K562 (cell line): Measurements from ENCODE around the gene PRMT5. TPM values are rescaled to one million over a fixed set of nuclear protein-coding genes. Genes with fewer than 3 reads are reported as not detected.
A peak's percentile ranks its signal among the peaks of the same experiment; 100 is the strongest.

Experiments
- ADNP ChIP-seq: fragments of 200-800 bp; sonication (Bioruptor generic); IDR thresholded peaks from 2 replicates; pipeline ENCODE4 v1.6.1; 2016; ENCODE audit warnings: missing genetic modification characterization, missing compliant biosample characterization
- BRF1 ChIP-seq: IDR thresholded peaks from 3 replicates; pipeline ENCODE4 v1.6.1; 2011; ENCODE audit warnings: borderline replicate concordance, mild to moderate bottlenecking; ENCODE audit not compliant: insufficient read length; ENCODE audit errors: extremely low read depth
- CBX5 ChIP-seq: IDR thresholded peaks from 2 replicates; pipeline ENCODE4 v1.6.1; 2014; ENCODE audit warnings: low read depth, borderline replicate concordance
- CREBBP ChIP-seq: IDR thresholded peaks from one replicate; pipeline ENCODE4 v1.6.1; 2012; ENCODE audit warnings: low read depth, mild to moderate bottlenecking, control low read depth, inconsistent platforms, low read length
- CSDE1 ChIP-seq, 2 experiments: fragments of 450-650 bp; IDR thresholded peaks; 2 replicates each; pipeline ENCODE4 v1.6.1; 2016; ENCODE audit warnings: mild to moderate bottlenecking in 1 of 2
- HMG20A ChIP-seq: fragments of 450-650 bp; formaldehyde crosslinking; conservative IDR thresholded peaks from 2 replicates; pipeline ENCODE4 v1.4.0; 2020; ENCODE audit warnings: mild to moderate bottlenecking, mixed read lengths
- KDM1A ChIP-seq, 2 experiments: fragments of 450-650 bp; IDR thresholded peaks; 2 replicates each; pipeline ENCODE4 v1.6.1; 2016; ENCODE audit warnings: mild to moderate bottlenecking in 2 of 2
- KLF13 ChIP-seq: fragments of 450-650 bp; IDR thresholded peaks from 2 replicates; pipeline ENCODE4 v1.6.1; 2016; ENCODE audit warnings: missing genetic modification characterization, low read depth, mild to moderate bottlenecking, missing compliant biosample characterization, moderate library complexity, borderline replicate concordance
- NR2F6 ChIP-seq: fragments of 450-650 bp; formaldehyde crosslinking; IDR thresholded peaks from 2 replicates; pipeline ENCODE4 v1.4.0; 2020; ENCODE audit warnings: mild to moderate bottlenecking
- RNF2 ChIP-seq: sonication (generic); IDR thresholded peaks from 2 replicates; pipeline ENCODE4 v1.6.1; 2016
- RUNX1 ChIP-seq: sonication (generic); IDR thresholded peaks from 2 replicates; pipeline ENCODE4 v1.6.1; 2016; ENCODE audit warnings: antibody characterized with exemption, low read depth
- SIN3A ChIP-seq, 2 experiments: fragments of 150-350 bp in 1 of 2; IDR thresholded peaks; 2 replicates each; pipeline ENCODE4 v1.6.1; 2011 to 2016; ENCODE audit warnings: borderline replicate concordance in 2 of 2, low read depth in 2 of 2, low read length in 2 of 2, mild to moderate bottlenecking in 2 of 2, moderate library complexity in 2 of 2; ENCODE audit not compliant: control insufficient read depth in 1 of 2
- SNRNP70 ChIP-seq: fragments of 200-400 bp; formaldehyde crosslinking; optimal IDR thresholded peaks from 2 replicates; pipeline ENCODE3; 2017; ENCODE audit warnings: low read depth, low read length
- ZFPM2 ChIP-seq: fragments of 250-450 bp; sonication (Bioruptor Pico); IDR thresholded peaks from 2 replicates; pipeline ENCODE4 v1.5.1; 2022; ENCODE audit warnings: mild to moderate bottlenecking
- ZMIZ1 ChIP-seq, 2 experiments: fragments of 150-350 bp in 1 of 2; IDR thresholded peaks; 2 replicates each; pipeline ENCODE4 v1.6.1; 2012 to 2016; ENCODE audit warnings: low read depth in 2 of 2, low read length in 2 of 2, mild to moderate bottlenecking in 1 of 2, moderate library complexity in 1 of 2
- ZNF165 ChIP-seq: fragments of 250-450 bp; sonication (Bioruptor Pico); IDR thresholded peaks from 2 replicates; pipeline ENCODE4 v1.4.0; 2020; ENCODE audit warnings: borderline replicate concordance
- ZNF436 ChIP-seq: fragments of 250-450, 450-650 bp; sonication (Bioruptor Pico); formaldehyde crosslinking; IDR thresholded peaks from 2 replicates; pipeline ENCODE4 v1.7.0; 2020; ENCODE audit warnings: mild to moderate bottlenecking
- ZNF830 ChIP-seq: fragments of 250-450 bp; sonication (Bioruptor Pico); IDR thresholded peaks from 2 replicates; pipeline ENCODE4 v1.5.0; 2021; ENCODE audit warnings: mild to moderate bottlenecking
- polyA plus RNA-seq, 8 experiments: library from polyadenylated mRNA; depleted of rRNA in 4 of 8; stranded (reverse) in 5 of 8; unstranded in 3 of 8; fragments of >200 nt; fragmentation: Nextera tagmentation in 2 of 8; fragmentation: Illumina TruSeq in 1 of 8; extraction: Ambion mirVana in 2 of 8; extraction: Trizol in 1 of 8; gene quantifications; 2 replicates each; pipeline versions ENCODE4 v1.2.1 to v1.2.3, GENCODE V29; 2011 to 2014; ENCODE audit warnings: inconsistent platforms in 1 of 8, missing spikeins in 1 of 8
- total RNA-seq, 7 experiments: library from RNA; depleted of rRNA in 6 of 7; stranded (reverse); fragments of >200 nt in 6 of 7; fragmentation: Illumina TruSeq in 2 of 7; extraction: Trizol in 2 of 7; gene quantifications; 2 replicates each; pipeline versions ENCODE4 v1.2.1 to v1.2.3, GENCODE V29; 2011 to 2021; ENCODE audit warnings: low replicate concordance in 1 of 7
- TF ChIP-seq, protein P1 (sequence below): fragments of 200-800 bp; sonication (Bioruptor generic); IDR thresholded peaks from 2 replicates; pipeline ENCODE4 v1.6.1; 2016; ENCODE audit warnings: missing genetic modification characterization, missing compliant biosample characterization

The PRMT5 gene
- total and polyA plus RNA-seq, 9 of the 15 experiments (the other 6 are each of a cell fraction or from before 2014, with no cell fraction given) = 114 to 552 (median 222) TPM

DNA sequence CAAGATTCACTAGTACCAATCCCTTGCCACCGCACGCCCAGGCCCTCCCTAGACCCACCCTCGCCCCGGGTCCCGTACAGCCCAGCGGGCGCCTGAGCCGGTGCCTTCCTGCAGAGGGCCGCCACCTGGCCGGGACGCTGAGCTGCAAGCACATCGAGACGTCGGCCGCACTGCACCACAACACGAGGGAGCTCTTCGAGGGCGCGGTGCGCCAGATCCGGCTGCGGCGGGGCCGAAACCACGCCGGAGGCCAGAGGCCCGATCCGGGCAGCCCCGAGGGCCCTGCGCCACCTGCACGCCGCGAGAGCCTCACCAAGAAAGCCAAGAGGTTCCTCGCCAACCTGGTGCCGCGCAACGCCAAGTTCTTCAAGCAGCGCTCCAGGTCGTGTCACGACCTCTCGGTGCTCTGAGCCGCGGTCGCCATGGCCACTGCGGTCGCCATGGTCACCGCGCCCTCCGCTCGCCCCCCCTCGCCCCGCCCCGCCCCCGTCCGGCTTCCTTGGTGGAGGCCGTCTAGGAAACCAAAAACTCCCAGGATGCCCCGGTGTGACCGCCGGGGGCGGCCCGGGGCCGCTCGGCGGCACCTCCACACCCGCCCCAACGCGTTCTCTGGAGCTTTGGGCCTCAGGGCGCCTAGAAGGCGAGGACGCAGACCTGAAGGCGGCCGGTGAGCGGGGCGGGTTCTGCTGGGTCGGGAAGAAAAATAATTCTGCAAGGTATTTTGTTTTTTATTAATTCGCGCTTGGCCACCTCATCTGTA lies 42.5 kb downstream of the PRMT5 start (continued):
- TF ChIP-seq ADNP (tag) (no peak), ZNF165 (CRISPR knock-in tag) (0 out of 2 replicates have a peak, but pooled peaks have one; percentile 38), ZNF830 (CRISPR knock-in tag) (no peak), KDM1A (IDR thresholded peaks at IDR 0.05) (no peak), CBX5 (no peak), BRF1 (no peak), HMG20A (CRISPR knock-in tag) (no peak), RNF2 (peak; percentile 72), CSDE1 (IDR thresholded peaks at IDR 0.05) (peak in 1 of 2 experiments; percentile 93; a peak in 2 of 4 replicates), RUNX1 (no peak), ZFPM2 (CRISPR knock-in tag) (no peak), KLF13 (tag) (no peak), SIN3A (IDR thresholded peaks at IDR 0.05; ENCODE audit: borderline replicate concordance in 2 of 2, control insufficient read depth in 1 of 2, low read depth in 2 of 2, low read length in 2 of 2) (peak; percentile 22 to 41; a peak in 1 of 4 replicates), CREBBP (no peak), SNRNP70 (no peak), ZMIZ1 (IDR thresholded peaks at IDR 0.05; ENCODE audit: low read depth in 2 of 2, low read length in 2 of 2) (0 out of 4 replicates have a peak, but pooled peaks of 1 of the 2 experiments have one; percentile 40), ZNF436 (CRISPR knock-in tag) (no peak), NR2F6 (CRISPR knock-in tag) (no peak)
- TF ChIP-seq, protein P1, sequence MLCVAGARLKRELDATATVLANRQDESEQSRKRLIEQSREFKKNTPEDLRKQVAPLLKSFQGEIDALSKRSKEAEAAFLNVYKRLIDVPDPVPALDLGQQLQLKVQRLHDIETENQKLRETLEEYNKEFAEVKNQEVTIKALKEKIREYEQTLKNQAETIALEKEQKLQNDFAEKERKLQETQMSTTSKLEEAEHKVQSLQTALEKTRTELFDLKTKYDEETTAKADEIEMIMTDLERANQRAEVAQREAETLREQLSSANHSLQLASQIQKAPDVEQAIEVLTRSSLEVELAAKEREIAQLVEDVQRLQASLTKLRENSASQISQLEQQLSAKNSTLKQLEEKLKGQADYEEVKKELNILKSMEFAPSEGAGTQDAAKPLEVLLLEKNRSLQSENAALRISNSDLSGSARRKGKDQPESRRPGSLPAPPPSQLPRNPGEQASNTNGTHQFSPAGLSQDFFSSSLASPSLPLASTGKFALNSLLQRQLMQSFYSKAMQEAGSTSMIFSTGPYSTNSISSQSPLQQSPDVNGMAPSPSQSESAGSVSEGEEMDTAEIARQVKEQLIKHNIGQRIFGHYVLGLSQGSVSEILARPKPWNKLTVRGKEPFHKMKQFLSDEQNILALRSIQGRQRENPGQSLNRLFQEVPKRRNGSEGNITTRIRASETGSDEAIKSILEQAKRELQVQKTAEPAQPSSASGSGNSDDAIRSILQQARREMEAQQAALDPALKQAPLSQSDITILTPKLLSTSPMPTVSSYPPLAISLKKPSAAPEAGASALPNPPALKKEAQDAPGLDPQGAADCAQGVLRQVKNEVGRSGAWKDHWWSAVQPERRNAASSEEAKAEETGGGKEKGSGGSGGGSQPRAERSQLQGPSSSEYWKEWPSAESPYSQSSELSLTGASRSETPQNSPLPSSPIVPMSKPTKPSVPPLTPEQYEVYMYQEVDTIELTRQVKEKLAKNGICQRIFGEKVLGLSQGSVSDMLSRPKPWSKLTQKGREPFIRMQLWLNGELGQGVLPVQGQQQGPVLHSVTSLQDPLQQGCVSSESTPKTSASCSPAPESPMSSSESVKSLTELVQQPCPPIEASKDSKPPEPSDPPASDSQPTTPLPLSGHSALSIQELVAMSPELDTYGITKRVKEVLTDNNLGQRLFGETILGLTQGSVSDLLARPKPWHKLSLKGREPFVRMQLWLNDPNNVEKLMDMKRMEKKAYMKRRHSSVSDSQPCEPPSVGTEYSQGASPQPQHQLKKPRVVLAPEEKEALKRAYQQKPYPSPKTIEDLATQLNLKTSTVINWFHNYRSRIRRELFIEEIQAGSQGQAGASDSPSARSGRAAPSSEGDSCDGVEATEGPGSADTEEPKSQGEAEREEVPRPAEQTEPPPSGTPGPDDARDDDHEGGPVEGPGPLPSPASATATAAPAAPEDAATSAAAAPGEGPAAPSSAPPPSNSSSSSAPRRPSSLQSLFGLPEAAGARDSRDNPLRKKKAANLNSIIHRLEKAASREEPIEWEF (CRISPR knock-in tag) = no peak
